HG03460 (cell line): Measurements from ENCODE around the gene VSIG10.
A peak's percentile ranks its signal among the peaks of the same experiment; 100 is the strongest.

Source experiments
- ATAC-seq: cut with Tn5 transposase; IDR thresholded peaks from one replicate; pipeline ENCODE4 v1.9.1; 2021; ENCODE audit not compliant: unreplicated experiment

VSIG10 gene

DNA sequence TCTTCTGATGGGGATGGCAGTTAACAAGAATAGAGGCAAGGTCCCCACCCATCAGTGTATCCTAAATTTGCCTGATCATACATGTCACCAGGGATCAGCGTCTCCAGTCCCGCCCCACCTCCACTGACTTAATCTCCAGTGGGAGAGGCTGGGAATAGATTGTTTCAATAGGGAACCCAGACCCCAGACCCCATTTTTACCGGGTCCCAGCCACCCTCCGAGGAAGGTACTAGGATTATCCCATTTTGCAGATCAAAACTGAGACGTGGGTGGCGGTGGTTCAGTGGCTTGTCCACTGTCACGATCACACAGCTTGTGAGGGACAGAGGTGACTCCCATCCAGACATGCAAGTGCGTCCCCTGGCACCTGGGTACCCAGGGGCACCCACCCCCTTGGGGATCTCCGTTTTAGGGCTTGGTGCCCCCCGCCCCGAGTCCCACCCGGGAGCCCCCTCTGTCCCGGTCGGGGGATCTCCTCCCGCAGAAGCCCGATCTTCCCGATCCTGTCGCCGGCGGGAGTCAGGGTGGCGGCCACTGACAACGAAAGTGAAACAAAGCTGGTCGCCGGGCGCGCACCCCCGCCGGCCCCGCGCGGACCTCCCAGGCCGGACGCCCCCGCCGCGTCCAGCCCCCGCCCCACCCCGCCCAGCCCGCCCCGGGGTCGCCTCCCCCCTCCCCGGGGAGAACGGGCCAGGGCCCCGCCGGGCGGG lies 43.4 kb downstream of the VSIG10 start:
- ATAC-seq = no peak

DNA sequence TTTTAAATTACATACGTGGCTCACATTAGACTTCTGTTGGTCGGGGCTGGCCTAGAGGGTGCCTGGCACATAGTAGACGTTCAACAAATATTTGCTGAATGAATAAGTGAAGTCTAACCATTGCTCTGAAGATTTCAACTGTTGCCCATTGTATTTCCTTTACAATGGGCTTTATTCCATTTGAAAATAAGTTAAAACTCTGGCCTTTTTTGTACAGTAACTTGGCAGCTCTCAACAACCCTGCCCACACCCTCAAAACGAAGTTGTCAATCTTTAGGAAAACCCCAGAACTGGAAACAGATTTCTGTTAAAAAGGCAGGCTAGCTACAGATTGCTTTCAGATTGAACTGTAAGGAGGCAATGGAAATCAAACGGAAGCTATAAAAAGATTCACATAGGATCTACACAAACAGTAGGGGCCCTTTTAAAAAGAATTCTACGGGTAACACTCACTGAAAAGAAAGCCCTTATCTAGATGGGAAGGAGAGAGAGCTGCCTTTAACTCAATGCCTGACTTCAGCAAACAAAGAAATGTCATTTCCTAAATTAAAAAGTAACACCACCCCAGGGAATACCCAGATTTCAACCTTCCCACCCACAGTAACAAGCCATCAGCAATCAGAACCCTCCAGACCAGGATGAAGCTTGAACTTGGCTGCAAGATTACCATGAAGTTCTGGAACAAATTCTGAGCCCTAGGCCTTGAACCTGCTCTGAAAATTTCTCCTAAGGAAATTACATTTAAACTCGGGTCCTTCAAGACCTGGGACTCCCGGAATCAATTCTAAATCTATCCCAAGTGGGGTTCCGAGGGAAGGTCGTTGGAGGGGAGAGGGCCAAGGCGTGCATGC lies 44.2 kb downstream of the VSIG10 start:
- no peak for ATAC-seq

DNA sequence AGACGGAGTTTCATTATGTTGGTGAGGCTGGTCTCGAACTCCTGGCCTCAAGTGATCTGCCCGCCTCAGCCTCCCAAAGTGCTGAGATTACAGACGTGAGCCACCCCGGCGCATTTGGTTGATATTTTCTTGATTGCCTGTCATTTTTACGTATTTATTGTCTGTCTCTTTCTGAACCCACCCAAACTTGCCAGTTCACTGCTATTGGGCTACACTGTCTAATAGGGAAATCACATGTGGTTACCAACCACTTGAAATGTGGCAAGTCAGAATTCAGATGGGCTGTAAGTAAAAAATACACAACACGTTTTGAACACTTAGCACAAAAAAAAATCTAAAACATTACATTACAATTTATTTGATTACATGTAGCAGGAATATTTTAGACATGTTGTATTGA lies 44.9 kb downstream of the VSIG10 start:
- ATAC-seq = no peak

DNA sequence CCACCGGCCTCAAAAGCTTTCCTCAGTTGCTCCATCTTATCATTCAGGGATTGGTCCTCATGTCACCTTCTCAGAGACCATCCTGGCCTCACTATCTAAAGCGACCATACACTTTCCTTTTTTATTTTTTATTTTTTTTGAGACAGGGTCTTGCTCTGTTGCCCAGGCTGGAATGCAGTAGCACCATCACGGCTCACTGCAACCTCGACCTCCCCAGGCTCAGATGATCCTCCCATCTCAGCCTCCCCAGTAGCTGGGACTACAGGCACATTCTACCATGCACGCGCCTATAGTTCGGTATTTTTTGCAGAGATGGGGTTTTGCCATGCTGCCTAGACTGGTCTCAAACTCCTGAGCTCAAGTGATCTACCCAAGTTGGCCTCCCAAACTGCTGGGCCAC lies 45.6 kb downstream of the VSIG10 start:
- no peak for ATAC-seq

DNA sequence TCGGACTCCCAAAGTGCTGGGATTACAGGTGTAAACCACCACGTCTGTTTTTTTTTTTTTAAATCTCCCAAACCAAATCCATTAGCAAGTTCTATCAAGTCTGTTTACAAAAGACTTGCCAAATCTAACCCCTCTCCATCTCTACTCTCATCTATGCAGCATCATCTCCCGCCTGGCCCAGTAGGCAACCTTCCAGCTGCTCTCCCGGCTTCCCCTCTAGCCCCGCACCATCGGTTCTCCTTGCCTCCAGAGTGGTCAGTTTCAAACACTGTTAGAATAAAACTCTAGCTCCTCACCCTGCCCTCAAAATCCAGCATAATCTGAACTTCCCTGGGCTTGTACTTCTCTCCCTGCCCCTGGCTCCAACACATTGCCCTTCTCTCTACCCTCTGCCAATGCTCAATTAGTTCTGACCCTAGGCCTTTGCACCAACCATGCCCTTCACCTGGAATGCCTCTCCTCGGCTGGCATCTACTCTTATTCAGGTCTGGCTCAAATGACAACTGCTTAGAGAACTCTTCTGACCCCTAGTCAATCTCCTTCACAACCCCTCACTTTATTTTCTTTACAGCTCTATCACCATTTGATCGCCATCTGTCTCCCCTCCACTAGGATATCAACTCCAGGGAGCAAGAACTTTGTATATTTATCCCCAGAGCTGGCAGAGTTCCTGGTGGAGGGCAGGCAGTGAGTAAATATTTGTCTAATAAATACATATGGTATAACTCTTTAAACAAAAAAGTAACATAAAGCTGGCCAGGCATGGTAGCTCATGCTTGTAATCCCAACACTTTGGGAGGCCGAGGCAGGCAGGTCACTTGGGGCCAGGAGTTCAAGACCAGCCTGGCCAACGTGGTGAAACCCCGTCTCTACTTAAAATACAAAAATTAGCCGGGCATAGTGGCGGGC lies 47.7 kb downstream of the VSIG10 start:
- no peak for ATAC-seq

DNA sequence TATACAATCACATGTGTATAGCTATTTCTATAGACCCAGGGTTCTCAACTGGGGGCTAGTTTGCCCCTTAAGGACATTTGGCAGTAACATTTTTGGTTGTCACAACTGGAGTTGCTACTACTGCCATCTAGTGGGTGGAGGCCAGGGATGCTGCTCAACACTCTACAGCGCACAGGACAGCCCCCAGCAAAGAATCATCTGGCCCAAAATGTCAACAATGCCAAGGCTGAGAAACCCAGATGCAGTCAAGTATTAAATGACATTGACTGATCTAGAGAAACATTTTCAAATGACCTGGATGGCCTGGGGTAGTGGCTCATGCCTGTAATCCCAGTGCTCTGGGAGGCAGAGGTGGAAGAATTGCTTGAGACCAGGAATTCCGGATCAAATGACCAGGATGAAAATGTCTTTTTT lies 48.7 kb downstream of the VSIG10 start:
- peak; percentile 65 for ATAC-seq

DNA sequence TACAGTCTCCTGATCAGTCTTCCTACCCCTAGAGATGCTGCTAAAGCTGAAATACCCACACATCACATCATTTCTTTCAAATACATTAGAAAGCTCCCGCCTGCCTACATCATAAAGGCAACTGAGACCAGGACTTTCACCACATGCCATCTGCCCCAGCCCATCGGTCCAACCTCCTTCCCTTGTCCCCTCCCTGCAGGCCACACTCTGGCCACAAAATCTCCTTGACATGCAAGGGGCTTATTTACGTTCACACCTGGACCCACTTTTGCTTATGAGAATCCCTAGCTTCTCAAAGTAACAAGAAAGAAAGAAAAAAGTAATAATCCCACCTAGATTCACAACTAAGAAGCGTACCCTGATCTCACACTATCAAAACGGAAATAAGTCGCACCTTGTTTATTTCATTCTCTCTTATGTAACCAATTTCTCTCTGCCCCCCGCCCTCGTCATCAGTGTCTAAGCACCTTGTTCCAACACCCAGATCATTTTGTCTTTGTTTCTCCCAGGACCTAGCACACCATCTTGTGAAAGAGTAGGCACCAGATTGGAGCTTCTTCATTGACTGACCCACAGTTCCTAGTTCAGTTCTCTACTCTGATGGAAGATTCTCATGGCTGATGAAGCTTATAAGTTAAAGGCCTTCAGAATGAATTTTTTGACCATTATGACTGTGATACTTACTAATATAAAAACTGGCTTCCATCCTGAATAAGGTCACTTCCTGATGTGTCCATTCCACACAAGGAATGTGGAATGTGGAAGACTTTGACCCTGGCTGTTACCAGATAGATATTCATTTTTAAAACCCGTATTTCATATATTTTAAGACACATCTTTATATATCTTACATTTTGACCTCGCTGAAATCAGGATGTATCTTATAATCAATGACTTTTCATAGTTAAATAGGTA lies 50.5 kb downstream of the VSIG10 start:
- no peak for ATAC-seq

DNA sequence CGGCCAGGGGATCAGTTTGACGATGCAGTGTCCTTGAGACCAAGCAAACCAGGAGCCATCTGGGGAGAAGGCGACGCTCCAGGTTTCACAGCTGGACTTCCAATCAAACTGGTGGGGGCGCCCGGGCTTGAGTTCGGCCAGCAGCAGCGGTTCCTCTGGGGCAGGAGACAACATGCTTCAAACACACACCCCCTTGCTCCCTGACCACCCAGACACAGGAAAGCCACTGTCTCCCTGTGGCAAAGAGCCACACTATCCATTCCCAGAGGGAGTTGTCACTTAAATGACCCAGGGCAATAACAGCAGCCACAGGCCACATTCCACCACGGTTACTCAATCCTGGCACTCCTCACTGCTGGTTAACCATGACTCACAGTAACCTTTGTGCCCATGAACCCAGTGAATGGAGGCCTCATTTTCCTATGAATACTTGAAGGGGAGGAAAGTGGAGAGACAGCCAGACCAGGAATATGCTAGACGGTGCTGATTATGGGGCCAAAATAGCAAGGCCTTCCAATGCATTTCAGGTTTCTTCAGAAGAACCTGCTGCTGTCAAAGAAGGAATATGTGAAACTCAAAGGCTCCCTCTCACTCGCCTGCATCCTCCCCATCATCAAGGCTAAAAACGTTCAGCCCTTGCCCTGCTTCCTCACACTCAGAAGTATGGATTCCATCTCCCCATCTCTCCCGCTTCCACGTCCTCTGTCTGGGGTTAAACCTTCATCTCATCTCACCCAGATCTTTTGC lies 51.3 kb downstream of the VSIG10 start:
- no peak for ATAC-seq

DNA sequence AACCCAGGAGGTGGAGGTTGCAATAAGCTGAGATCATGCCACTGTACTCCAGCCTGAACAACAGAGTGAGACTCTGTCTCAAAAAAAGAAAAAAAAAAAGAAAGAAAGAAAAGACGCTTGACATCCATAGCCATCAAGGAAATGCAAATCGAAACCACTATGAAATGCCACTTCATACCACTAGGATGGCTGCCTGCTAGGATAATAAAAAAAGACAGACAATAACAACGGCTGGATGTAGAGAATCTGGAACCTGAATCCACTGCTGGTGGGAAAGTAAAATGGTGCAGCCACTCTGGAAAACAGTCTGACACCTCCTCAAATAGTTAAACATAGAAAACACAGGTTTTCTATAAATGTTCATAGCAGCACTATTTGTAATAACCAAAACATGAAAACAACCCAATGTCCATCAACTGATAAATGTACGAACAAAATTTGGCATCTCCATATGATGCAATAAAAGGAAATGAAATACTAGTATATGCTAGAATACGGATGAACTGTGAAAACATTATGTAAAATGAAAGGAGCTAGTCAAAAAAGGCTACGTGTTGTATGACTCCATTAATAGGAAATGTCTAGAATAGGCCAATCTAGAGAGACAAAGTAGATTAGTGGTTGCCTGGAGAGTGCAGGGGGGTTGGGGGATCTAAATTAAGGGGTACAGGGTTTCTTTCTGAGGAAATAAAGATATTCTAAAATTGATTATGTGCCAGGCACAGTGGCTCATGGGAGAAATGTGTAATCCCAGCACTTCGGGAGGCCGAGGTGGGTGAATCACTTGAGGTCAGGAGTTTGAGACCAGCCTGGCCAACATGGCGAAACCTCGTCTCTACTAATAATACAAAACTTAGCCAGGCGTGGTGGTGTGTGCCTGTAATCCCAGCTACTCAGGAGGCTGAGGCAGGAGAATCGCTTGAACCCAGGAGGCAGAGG lies 52.6 kb downstream of the VSIG10 start:
- no peak for ATAC-seq

DNA sequence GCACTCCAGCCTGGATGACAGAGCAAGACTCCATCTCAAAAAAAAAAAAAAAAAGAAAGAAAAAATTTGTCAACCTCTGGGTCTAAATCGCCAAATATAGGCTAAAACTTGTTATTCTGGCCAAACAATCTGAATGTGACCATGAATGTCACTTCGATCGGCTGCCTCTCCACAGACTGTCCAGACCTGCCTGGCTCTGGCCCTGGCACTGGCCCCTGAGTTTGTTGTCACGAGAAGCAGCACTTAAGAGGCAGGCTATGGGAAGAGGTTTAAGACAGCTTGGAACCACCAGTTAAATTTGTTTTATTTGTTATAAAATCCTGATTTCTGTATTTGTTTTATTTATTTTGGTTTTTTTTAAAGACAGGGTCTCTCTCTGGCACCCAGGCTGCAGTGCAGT lies 57.4 kb downstream of the VSIG10 start:
- no peak for ATAC-seq

DNA sequence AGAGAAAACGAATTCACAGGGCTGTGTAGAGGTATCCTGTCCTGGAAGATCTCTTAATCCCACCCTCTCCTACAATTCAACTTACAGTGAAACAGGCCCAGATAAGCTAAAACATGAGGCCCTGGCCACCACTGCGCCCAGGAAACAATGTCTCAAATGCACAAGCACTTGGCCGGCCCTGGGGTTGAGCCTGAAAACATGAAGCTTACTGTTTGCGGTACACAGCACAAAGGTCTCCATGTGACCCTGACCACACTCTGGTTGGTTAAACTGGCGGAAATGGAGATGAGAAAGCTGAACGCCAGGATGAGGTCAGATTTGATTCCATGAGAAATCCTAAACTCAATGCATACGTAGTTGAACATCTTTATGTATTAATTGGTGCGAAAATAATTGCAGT lies 59.2 kb downstream of the VSIG10 start:
- no peak for ATAC-seq

DNA sequence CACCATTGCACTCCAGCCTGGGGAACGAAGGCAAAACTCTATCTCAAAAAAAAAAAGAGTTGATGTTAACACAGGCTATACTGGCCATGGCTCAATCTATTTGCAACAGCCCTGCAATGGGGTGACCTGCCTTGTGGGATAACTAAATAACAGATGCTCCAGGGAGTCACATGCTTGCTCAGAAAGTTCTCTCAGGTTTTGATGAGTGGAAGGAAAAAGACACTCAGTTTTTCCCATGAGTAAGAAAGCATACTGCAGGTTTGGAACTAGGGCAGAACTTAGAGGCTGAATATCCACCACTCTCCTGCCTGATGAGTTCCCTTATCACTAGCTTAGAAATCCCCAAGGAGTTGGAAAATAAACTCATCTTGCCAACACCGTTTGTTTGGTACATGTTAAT lies 59.7 kb downstream of the VSIG10 start:
- ATAC-seq = no peak

DNA sequence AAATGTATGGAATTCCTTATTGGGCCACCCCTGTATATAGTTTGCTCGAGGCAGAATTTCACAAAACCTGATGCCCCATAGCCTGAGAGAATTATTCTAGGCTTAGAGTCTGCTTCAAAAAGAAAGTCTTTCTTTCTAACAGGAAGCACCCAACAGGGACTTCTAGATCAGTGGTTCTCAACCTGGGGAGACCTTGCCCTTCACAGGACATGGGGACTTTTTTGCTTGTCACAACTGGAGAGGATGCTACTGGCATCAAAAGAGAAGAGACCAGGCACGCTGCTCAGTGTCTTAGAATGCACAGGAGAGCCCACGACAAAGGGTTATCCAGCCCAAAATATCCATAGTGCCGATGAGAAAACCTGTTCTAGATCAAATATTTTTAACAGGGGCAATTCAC lies 61.7 kb downstream of the VSIG10 start:
- ATAC-seq = no peak

DNA sequence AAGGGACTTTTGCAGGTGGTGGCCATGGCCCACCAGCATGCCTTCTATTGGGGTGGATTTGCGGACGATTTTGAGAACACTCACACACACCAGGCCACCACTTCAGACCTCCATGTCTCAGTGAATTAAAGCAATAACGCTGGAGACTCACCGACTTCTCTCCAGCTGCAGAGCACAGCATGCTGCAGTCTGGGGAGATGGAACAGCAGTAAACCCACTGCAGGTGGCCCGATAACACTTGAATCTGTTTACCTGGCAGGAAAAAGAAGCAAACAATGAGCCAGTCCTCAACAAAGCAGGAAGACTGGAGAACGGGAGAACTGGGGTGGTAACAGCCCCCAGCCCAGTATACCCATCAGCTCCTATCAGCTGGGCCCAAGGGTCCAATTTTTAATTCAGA lies 65.7 kb downstream of the VSIG10 start:
- no peak for ATAC-seq

DNA sequence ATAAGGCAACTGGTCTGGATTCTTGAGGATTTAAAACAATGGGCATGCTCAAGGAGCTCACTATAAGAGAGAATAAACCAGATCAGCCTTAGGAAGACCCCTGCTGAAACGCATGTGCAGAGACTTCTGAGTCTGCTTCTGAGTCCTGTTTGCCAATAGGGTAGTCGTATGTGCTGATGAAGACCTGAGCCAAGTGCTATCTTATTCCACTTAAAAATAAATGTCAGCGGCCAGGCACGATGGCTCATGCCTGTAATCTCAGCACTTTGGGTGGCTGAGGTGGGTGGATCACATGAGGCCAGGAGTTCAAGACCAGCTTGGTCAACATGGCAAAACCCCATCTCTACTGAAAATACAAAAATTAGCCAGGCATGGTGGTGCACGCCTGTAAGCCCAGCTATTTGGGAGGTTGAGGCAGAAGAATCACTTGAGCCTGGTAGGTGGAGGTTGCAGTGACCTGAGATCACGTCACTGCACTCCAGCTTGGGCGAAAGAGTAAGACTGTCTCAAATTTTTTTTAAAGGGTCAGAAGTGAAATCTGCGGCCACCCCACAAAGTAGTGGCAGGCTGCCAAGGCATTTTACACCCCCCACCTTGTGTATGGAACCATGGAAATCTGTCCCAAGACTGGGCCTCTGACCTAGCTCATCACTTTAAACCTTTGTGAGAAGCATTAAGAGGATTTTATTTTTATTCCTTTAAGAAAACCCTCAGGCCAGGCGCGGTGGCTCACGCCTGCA lies 67.0 kb downstream of the VSIG10 start:
- no peak for ATAC-seq

DNA sequence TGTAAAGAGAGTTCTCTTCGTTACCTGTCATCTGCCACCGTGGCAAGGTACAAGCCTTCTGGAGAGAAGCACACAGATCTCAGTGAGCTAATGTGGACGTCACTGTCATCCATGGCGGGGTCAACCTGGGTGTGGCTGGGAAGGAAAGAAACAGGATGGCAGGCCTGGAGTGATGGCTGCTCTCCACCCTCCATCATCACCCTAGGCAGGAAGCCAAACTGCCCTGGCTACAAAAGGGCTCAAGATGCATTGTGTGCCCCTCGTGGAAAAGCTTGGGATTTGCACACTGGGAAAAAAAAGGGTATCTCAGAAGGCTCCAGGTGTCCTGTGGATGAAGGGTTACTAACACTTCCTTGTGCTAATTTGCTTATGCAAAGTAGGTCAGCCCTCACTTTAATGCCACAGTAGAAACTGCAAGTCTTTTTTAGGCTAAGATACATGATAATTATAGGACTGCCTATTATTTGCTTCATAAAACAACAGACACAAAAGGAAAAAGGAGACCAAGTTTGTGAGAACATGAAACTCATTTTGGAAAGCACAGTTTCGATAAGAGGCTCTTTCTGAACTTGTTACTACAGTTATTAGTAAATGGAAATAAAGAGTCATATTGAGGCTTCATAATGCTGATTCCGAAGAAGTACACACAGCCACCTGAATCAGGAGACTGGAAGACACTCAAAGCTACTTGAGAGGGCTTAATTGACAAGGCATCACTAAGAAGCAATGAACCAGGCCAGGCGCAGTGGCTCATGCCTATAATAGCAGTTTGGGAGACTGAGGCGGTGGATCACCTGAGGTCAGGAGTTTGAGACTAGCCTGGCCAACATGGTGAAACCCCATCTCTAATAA lies 68.4 kb downstream of the VSIG10 start:
- peak; percentile 72 for ATAC-seq
